A673 (cell line): ENCODE measurements around the gene ORC4. TPM values are rescaled to one million over a fixed set of nuclear protein-coding genes. Genes with fewer than 3 reads are reported as not detected.

Experiments
- BruUV-seq: library from RNA; stranded (reverse); fragments of 400-500 nt; replicated peaks from 2 replicates; lab custom pipeline; 2021; lab: Mats Ljungman, UMichigan
- CTCF ChIA-PET: fragments of 300-600 bp; sonication (Branson Sonifier 250); formaldehyde crosslinking; loops from one replicate; lab custom pipeline; 2022; ENCODE audit warnings: antibody characterized with exemption; lab: Charles Lee
- POLR2A ChIA-PET: fragments of 300-600 bp; sonication (Branson Sonifier 250); formaldehyde crosslinking; loops from one replicate; lab custom pipeline; 2022; ENCODE audit warnings: antibody characterized with exemption; ENCODE audit not compliant: low non-redundant PET; lab: Charles Lee
- DNase-seq: peaks from one replicate; pipeline ENCODE4 v3.0.0-alpha.2; 2015; ENCODE audit warnings: low spot score
- H3K27ac ChIP-seq: fragments of 200-600 bp; sonication (generic); 2 replicates; pipeline ENCODE4 v1.5.1; 2016; ENCODE audit warnings: mixed run types, low read depth, mild to moderate bottlenecking, mixed read lengths, antibody characterized with exemption, low read length; ENCODE audit not compliant: poor library complexity, severe bottlenecking
- H3K27me3 ChIP-seq: fragments of 200-600 bp; sonication (generic); replicated peaks from 2 replicates; pipeline ENCODE4 v1.6.1; 2017; ENCODE audit warnings: mixed run types, low read depth, mild to moderate bottlenecking, mixed read lengths, antibody characterized with exemption, low read length; ENCODE audit not compliant: insufficient read depth, poor library complexity
- H3K36me3 ChIP-seq: fragments of 200-600 bp; sonication (generic); 2 replicates; pipeline ENCODE4 v1.6.1; 2016; ENCODE audit warnings: mixed run types, mild to moderate bottlenecking, mixed read lengths, antibody characterized with exemption, low read length; ENCODE audit not compliant: insufficient read depth, poor library complexity, severe bottlenecking
- H3K4me1 ChIP-seq: fragments of 200-600 bp; sonication (generic); 2 replicates; pipeline ENCODE4 v1.6.1; 2017; ENCODE audit warnings: mixed run types, mild to moderate bottlenecking, mixed read lengths, antibody characterized with exemption, low read length; ENCODE audit not compliant: insufficient read depth, poor library complexity, severe bottlenecking
- H3K4me3 ChIP-seq: fragments of 200-600 bp; sonication (generic); 2 replicates; pipeline ENCODE4 v1.5.1; 2016; ENCODE audit warnings: low read depth, mixed run types, mild to moderate bottlenecking, mixed read lengths, low read length; ENCODE audit not compliant: poor library complexity, severe bottlenecking
- H3K9me3 ChIP-seq: fragments of 200-600 bp; sonication (generic); 2 replicates; pipeline ENCODE4 v1.6.1; 2016; ENCODE audit warnings: mixed run types, low read depth, mild to moderate bottlenecking, mixed read lengths, antibody characterized with exemption, low read length; ENCODE audit not compliant: poor library complexity, severe bottlenecking
- EZH2 ChIP-seq: fragments of 200-600 bp; sonication (generic); IDR thresholded peaks from 2 replicates; pipeline ENCODE4 v1.6.1; 2017; ENCODE audit warnings: borderline replicate concordance, low read depth, mild to moderate bottlenecking, mixed read lengths, antibody characterized with exemption, low read length; ENCODE audit not compliant: poor library complexity, severe bottlenecking
- intact Hi-C: fragments of 100-400 bp; cut with micrococcal nuclease; formaldehyde crosslinking; loops from one replicate; pipeline ENCODE4 v1.10.0; 2022; ENCODE audit not compliant: unreplicated experiment
- total RNA-seq: library from RNA; stranded (reverse); gene quantifications from 2 replicates; pipeline ENCODE4 v1.2.3, GENCODE V29; 2021
- TF ChIP-seq, protein P1 (sequence below): fragments of 300-800, 200-600 bp; sonication (generic); conservative IDR thresholded peaks from 2 replicates; pipeline ENCODE4 v1.5.1; 2017; ENCODE audit warnings: low read depth, mild to moderate bottlenecking, antibody characterized with exemption, low read length, moderate library complexity, mixed read lengths

Gene ORC4
- total RNA-seq, 1 experiment from 2014 or later = 63.5 TPM

GRCh38 chr2:148044322-148044721, 23.8 kb upstream of the ORC4 start:
- intact Hi-C loops = no loop called here
- CTCF ChIA-PET = no interaction called here

GRCh38 chr2:148042219-148042618, 21.7 kb upstream of the ORC4 start:
- Histone ChIP-seq H3K9me3 (no peaks in the 10 kb centered on the region), H3K36me3 (no peaks in the 10 kb centered on the region), H3K4me3 (no peak overlapping the region), H3K4me1 (no peaks in the 10 kb centered on the region), H3K27me3 (no peaks in the 10 kb centered on the region), H3K27ac (no peak overlapping the region)
- no TSS peak for BruUV-seq
- no peak for TF ChIP-seq EZH2
- TF ChIP-seq, protein P1, sequence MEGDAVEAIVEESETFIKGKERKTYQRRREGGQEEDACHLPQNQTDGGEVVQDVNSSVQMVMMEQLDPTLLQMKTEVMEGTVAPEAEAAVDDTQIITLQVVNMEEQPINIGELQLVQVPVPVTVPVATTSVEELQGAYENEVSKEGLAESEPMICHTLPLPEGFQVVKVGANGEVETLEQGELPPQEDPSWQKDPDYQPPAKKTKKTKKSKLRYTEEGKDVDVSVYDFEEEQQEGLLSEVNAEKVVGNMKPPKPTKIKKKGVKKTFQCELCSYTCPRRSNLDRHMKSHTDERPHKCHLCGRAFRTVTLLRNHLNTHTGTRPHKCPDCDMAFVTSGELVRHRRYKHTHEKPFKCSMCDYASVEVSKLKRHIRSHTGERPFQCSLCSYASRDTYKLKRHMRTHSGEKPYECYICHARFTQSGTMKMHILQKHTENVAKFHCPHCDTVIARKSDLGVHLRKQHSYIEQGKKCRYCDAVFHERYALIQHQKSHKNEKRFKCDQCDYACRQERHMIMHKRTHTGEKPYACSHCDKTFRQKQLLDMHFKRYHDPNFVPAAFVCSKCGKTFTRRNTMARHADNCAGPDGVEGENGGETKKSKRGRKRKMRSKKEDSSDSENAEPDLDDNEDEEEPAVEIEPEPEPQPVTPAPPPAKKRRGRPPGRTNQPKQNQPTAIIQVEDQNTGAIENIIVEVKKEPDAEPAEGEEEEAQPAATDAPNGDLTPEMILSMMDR = no peak
- CTCF ChIA-PET = no interaction called here
- POLR2A ChIA-PET = no interaction called here
- no peak for DNase-seq
- intact Hi-C loops = no loop called here

More at GRCh38 chr2:148044322-148044721, 23.8 kb upstream of the ORC4 start:
- Histone ChIP-seq H3K4me3 (no peak overlapping the region), H3K36me3 (no peaks in the 10 kb centered on the region), H3K4me1 (no peaks in the 10 kb centered on the region), H3K27me3 (no peaks in the 10 kb centered on the region), H3K27ac (no peak overlapping the region), H3K9me3 (no peaks in the 10 kb centered on the region)
- POLR2A ChIA-PET = interaction anchor here (0.6 kb wide), 1 partner anchor 59 kb away, joined by 3 read pairs; no protein-coding TSS in a partner anchor
- TF ChIP-seq, protein P1 = no peak
- TF ChIP-seq EZH2 = no peak
- BruUV-seq = no TSS peak
- DNase-seq = no peak

- TF ChIP-seq EZH2 = no peak
- TF ChIP-seq, protein P1 = no peak
- H3K27ac ChIP-seq = no peak overlapping the region
- no peak for DNase-seq
Observed at GRCh38 chr2:148039783-148040182, 19.2 kb upstream of the ORC4 start.

More at GRCh38 chr2:148039783-148040182, 19.2 kb upstream of the ORC4 start:
- Histone ChIP-seq H3K36me3 (no peaks in the 10 kb centered on the region), H3K27me3 (no peaks in the 10 kb centered on the region), H3K9me3 (no peaks in the 10 kb centered on the region), H3K4me1 (no peaks in the 10 kb centered on the region), H3K4me3 (no peak overlapping the region)
- ChIA-PET POLR2A (no interaction called here), CTCF (no interaction called here)
- intact Hi-C loops = no loop called here
- BruUV-seq = no TSS peak
